Tibial nerve (tissue), 3 donors: ENCODE measurements around the gene GLRB.

Source experiments
- POLR2A ChIP-seq, 2 donors: fragments of 450-650 bp; IDR thresholded peaks; one replicate each; pipeline ENCODE4 v1.6.1; 2017; ENCODE audit warnings: antibody characterized with exemption in 2 of 2, mild to moderate bottlenecking in 2 of 2, moderate library complexity in 2 of 2
- TF ChIP-seq, protein P1 (sequence below), 5 experiments: fragments of 200-600 bp in 3 of 5; fragments of 450-650 bp in 2 of 5; sonication (generic) in 3 of 5; IDR thresholded peaks; one replicate each; pipeline ENCODE4 v1.5.1; 2016 to 2019; ENCODE audit warnings: antibody characterized with exemption in 5 of 5, mild to moderate bottlenecking in 3 of 5, moderate library complexity in 2 of 5

DNA sequence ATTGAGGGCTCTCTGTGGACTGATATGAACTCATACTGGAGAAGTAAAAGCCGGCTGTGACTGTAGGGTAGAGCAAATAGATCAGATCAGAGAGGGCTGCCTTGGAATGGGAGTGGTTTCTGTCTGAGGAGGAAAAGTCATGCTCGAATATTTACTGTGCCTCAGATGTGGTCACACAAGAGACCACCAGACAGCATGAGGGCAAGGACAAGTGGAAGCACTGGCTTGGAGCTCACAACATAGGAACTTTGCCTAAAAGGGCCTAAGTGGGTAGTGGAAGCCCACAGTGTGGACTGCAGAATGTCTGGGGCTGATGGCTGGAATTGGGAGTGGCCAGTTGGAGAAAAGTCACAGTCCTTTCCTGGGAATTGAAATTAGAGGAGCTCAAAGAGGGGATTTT lies 19.8 kb downstream of the GLRB start:
- no peak for TF ChIP-seq POLR2A (IDR thresholded peaks at IDR 0.05)
- TF ChIP-seq, protein P1, sequence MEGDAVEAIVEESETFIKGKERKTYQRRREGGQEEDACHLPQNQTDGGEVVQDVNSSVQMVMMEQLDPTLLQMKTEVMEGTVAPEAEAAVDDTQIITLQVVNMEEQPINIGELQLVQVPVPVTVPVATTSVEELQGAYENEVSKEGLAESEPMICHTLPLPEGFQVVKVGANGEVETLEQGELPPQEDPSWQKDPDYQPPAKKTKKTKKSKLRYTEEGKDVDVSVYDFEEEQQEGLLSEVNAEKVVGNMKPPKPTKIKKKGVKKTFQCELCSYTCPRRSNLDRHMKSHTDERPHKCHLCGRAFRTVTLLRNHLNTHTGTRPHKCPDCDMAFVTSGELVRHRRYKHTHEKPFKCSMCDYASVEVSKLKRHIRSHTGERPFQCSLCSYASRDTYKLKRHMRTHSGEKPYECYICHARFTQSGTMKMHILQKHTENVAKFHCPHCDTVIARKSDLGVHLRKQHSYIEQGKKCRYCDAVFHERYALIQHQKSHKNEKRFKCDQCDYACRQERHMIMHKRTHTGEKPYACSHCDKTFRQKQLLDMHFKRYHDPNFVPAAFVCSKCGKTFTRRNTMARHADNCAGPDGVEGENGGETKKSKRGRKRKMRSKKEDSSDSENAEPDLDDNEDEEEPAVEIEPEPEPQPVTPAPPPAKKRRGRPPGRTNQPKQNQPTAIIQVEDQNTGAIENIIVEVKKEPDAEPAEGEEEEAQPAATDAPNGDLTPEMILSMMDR (IDR thresholded peaks at IDR 0.05): no peak
